Lower lobe of right lung (tissue), 2 donors: ENCODE data around the gene KRT8. TPM values are rescaled to one million over a fixed set of nuclear protein-coding genes. Genes with fewer than 3 reads are reported as not detected.
A peak's percentile ranks its signal among the peaks of the same experiment; 100 is the strongest.
"Not testable (repeated sequence)": the region's sequence is repeated elsewhere in the genome, so short reads cannot be mapped to it uniquely, and the experiment has no call there.

Experiments
- ATAC-seq, 2 donors: fragments of 200-7000 bp; cut with Tn5 transposase; one replicate each; pipeline ENCODE4 v1.9.1; 2020 to 2022; ENCODE audit warnings: mild to moderate bottlenecking in 2 of 2, moderate library complexity in 2 of 2
- DNase-seq: peaks from one replicate; pipeline ENCODE4 v3.0.0-alpha.2; 2020
- H3K27ac ChIP-seq: fragments of 200-600 bp; one replicate; pipeline ENCODE4 v1.8.0; 2022
- H3K27me3 ChIP-seq: fragments of 200-600 bp; one replicate; pipeline ENCODE4 v1.8.0; 2022; ENCODE audit warnings: low read depth
- H3K36me3 ChIP-seq: fragments of 200-600 bp; one replicate; pipeline ENCODE4 v1.8.0; 2022; ENCODE audit warnings: mild to moderate bottlenecking
- H3K4me1 ChIP-seq: fragments of 200-600 bp; one replicate; pipeline ENCODE4 v1.8.0; 2022
- H3K4me3 ChIP-seq: fragments of 200-600 bp; one replicate; pipeline ENCODE4 v1.8.0; 2022; ENCODE audit warnings: mild to moderate bottlenecking
- H3K9me3 ChIP-seq: fragments of 200-600 bp; one replicate; pipeline ENCODE4 v1.8.0; 2022
- CTCF ChIP-seq: fragments of 200-600 bp; IDR thresholded peaks from one replicate; pipeline ENCODE4 v1.8.0; 2022; ENCODE audit warnings: antibody characterized with exemption, mild to moderate bottlenecking
- intact Hi-C: fragments of 100-400 bp; cut with DNase I; formaldehyde crosslinking; loops from one replicate; pipeline ENCODE4 v1.11.0; 2022
- long read RNA-seq: library from polyadenylated mRNA; unstranded; transcript quantifications from one replicate; pipeline ENCODE4 v2.0.0, GENCODE V29; 2021
- total RNA-seq: library from RNA; stranded (reverse); fragmentation: NEBNext Ultra II Directional; extraction: Animal tissue kit (Norgen Biotek cat#: 25700); gene quantifications from one replicate; pipeline ENCODE4 v1.2.1, GENCODE V29; 2021
- donor health status: DM: no; HTN: yes; CAD: no; lungs with severe emphysema.

KRT8 gene
- 139 TPM for total RNA-seq
- long read RNA-seq, partial matches to known transcripts: 267 of 285 reads
- long read RNA-seq, other reads (novel, unspliced or antisense): 11 of 285 reads

GRCh38 chr12:52904509-52905300 lies at the start of gene KRT8:
TSS of gene KRT8 (minus strand) at chr12:52905076. CDS start at chr12:52904981, 95 bp downstream.
- peak within 1 kb of the TSS; percentile 53 for H3K4me3 ChIP-seq
- H3K27me3 ChIP-seq, H3K9me3 ChIP-seq, intact Hi-C loops: not testable (repeated sequence)
- ATAC-seq (peak; percentile 82 to 91), DNase-seq (peak; percentile 89)
- peaks cover 17% of the 10 kb centered on the region for H3K4me1 ChIP-seq
- H3K36me3 ChIP-seq: peaks cover 15% of the 10 kb centered on the region
- peak; percentile 47 for TF ChIP-seq CTCF
- peak within 1 kb of the TSS; percentile 85 for H3K27ac ChIP-seq

- Histone ChIP-seq H3K9me3 (no peaks in the 10 kb centered on the region), H3K36me3 (peaks cover 19% of the 10 kb centered on the region), H3K4me3 (no peak overlapping the region), H3K27me3 (no peaks in the 10 kb centered on the region), H3K27ac (no peak overlapping the region), H3K4me1 (peaks cover 22% of the 10 kb centered on the region)
- TF ChIP-seq CTCF: no peak
- no peak for ATAC-seq
- no peak for DNase-seq
- intact Hi-C loops: no loop called here
Observed at GRCh38 chr12:52953181-52953841, 48.4 kb upstream of the KRT8 start.

- peak overlapping the region; percentile 63 for H3K4me3 ChIP-seq
- H3K9me3 ChIP-seq: no peaks in the 10 kb centered on the region
- peak; percentile 37 for TF ChIP-seq CTCF
- DNase-seq (peak; percentile 77), ATAC-seq (no peak)
- H3K36me3 ChIP-seq: peaks cover 19% of the 10 kb centered on the region
- H3K4me1 ChIP-seq: peaks cover 24% of the 10 kb centered on the region
- intact Hi-C loops: no loop called here
- no peaks in the 10 kb centered on the region for H3K27me3 ChIP-seq
- H3K27ac ChIP-seq: no peak overlapping the region
Observed at GRCh38 chr12:52952076-52952801, 47.4 kb upstream of the KRT8 start.

- no peak for TF ChIP-seq CTCF
- Histone ChIP-seq H3K4me1 (peaks cover 28% of the 10 kb centered on the region), H3K4me3 (peak overlapping the region; percentile 63), H3K27me3 (no peaks in the 10 kb centered on the region), H3K36me3 (peaks cover 19% of the 10 kb centered on the region), H3K9me3 (no peaks in the 10 kb centered on the region), H3K27ac (no peak overlapping the region)
- DNase-seq (no peak), ATAC-seq (no peak)
- intact Hi-C loops: no loop called here
Observed at GRCh38 chr12:52951640-52952039, 46.8 kb upstream of the KRT8 start.

DNA sequence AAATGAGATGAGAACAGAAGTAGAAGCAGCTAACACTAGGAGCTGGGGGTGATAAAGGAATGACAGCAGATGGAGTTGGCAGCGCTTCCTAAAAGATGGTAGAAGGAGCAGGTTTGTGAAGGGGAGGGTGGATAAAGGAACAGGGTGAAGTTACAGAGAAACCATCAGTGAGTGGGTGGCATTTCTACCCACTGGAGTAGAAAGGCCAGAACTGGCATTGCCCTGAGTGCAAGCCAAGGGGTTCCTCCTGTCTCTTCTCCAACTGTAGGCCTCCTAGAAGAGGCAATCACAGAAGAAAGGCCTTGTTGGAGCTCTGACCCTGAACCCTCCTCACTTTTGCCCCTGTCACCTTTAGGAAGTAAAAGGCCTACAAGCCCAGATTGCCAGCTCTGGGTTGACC lies 46.2 kb upstream of the KRT8 start:
- intact Hi-C loops: no loop called here
- peak overlapping the region; percentile 63 for H3K4me3 ChIP-seq

More for the DNA sequence above, 46.2 kb upstream of the KRT8 start:
- H3K4me1 ChIP-seq: peaks cover 33% of the 10 kb centered on the region
- H3K9me3 ChIP-seq: no peaks in the 10 kb centered on the region
- no peak for DNase-seq
- no peak for TF ChIP-seq CTCF
- peaks cover 19% of the 10 kb centered on the region for H3K36me3 ChIP-seq
- H3K27ac ChIP-seq: no peak overlapping the region
- no peaks in the 10 kb centered on the region for H3K27me3 ChIP-seq
- no peak for ATAC-seq
